ENCODE measurements around the gene GTPBP4.
A peak's percentile ranks its signal among the peaks of the same experiment; 100 is the strongest.

The GTPBP4 gene

DNA sequence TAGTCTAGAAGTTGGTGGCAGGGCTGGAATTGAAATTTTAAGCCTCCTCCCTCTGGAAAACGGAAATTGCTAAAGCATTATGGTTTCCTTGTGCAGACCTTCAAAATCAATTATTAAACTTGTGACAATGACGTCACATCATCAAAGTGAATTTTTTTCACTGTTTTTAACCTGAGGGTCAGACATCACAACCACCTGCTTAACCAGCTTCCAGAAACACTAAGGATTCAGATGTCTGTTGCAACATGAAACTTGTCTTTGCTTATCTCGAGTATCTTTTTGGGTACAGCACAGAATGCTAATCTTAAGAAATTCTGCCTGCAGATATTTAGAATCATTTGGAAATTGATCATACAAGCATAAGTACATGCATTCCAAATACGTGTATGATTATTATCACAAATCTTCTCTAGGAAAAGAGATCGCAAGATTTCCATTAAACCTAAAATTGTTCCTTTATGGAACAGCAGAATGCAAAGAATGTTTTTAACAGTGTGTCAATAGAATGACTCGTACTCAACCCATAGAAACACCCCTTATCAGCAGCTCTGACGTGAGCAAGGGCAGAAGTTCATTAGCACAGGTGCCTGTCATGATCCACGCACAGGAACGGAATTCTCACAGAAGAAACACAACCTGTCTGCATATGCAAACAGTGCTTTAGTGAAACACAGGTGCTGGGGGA lies 4.1 kb upstream of the GTPBP4 start:
- H3K9ac ChIP-seq (ENCODE audit: low read length), result no peak overlapping the region
- H3K27ac ChIP-seq (ENCODE audit: low read depth, low read length), result no peak overlapping the region
- no peaks in the 10 kb centered on the region for H3K9me3 ChIP-seq (ENCODE audit: low read length)
- H3K4me3 ChIP-seq (ENCODE audit: low read depth in 1 of 2, low read length in 2 of 2), result no peak overlapping the region
- no peaks in the 10 kb centered on the region for H3K36me3 ChIP-seq (ENCODE audit: insufficient read depth, low read length)
- H3K4me1 ChIP-seq (ENCODE audit: insufficient read depth, low read length), result peaks cover 12% of the 10 kb centered on the region
- H3K27me3 ChIP-seq (ENCODE audit: control insufficient read depth in 1 of 2, insufficient read depth in 2 of 2, low read length in 2 of 2), result no peaks in the 10 kb centered on the region

DNA sequence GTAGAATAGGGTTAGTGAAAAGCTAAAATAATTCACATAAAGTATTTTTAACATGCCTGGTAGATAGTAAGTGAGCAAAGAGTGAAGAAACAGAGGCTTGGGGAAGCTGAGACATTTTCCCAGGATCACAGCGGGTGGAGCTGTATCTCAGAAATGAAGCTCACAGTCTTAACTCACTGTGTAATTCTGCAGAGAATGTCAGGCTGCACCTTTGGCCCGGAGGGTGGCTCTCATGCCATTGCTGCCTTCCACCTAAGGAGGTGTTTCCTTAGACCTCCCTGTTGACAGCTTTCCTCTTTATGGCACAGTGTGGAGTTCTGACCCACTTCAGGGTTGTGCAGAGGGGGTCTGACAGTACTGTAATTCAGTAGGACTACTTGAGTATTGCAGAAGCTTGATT lies 2.9 kb upstream of the GTPBP4 start:
- no peaks in the 10 kb centered on the region for H3K36me3 ChIP-seq (ENCODE audit: insufficient read depth, low read length)
- H3K4me1 ChIP-seq (ENCODE audit: insufficient read depth, low read length), result peaks cover 20% of the 10 kb centered on the region
- H3K9ac ChIP-seq (ENCODE audit: low read length), result no peak overlapping the region
- no peak overlapping the region for H3K27ac ChIP-seq (ENCODE audit: low read depth, low read length)
- H3K27me3 ChIP-seq (ENCODE audit: control insufficient read depth in 1 of 2, insufficient read depth in 2 of 2, low read length in 2 of 2), result no peaks in the 10 kb centered on the region
- H3K4me3 ChIP-seq (ENCODE audit: low read depth in 1 of 2, low read length in 2 of 2), result no peak overlapping the region
- H3K9me3 ChIP-seq (ENCODE audit: low read length), result no peaks in the 10 kb centered on the region

DNA sequence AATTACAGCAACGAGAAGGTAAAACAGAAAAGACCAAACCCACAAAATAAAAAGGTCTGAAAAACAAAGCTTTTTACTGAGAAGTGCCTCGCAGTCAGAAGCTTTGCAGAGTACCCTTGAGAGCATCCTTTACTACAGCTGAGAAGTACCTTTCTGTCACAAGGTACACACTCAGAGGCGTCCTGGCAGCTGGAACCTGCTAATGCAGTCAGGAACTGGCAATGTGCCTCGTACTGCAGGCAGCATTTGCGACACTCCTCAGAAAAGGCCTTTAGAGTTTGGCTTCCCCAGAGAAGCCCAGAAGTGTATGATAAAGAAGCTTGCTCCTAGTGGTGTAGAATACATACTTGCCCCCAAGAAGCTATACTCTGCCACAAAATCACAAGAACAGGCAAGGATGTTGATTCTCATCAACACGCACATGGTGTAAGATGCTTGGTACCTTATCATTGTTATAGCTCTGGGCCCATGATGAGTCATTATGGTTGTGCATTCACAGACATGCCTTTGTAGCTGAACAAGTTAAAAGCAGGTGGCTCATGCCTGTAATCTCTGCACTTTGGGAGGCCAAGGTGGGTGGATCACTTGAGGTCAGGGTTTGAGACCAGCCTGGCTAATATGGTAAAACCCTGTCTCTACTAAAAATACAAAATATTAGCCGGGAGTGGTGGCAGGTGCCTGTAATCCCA lies 2.0 kb upstream of the GTPBP4 start:
- Histone ChIP-seq H3K27ac (ENCODE audit: low read depth, low read length) (no peak overlapping the region), H3K9me3 (ENCODE audit: low read length) (no peaks in the 10 kb centered on the region), H3K27me3 (ENCODE audit: control insufficient read depth in 1 of 2, insufficient read depth in 2 of 2, low read length in 2 of 2) (no peaks in the 10 kb centered on the region), H3K4me3 (ENCODE audit: low read depth in 1 of 2, low read length in 2 of 2) (no peak overlapping the region), H3K4me1 (ENCODE audit: insufficient read depth, low read length) (peaks cover 20% of the 10 kb centered on the region), H3K9ac (ENCODE audit: low read length) (no peak overlapping the region), H3K36me3 (ENCODE audit: insufficient read depth, low read length) (no peaks in the 10 kb centered on the region)

DNA sequence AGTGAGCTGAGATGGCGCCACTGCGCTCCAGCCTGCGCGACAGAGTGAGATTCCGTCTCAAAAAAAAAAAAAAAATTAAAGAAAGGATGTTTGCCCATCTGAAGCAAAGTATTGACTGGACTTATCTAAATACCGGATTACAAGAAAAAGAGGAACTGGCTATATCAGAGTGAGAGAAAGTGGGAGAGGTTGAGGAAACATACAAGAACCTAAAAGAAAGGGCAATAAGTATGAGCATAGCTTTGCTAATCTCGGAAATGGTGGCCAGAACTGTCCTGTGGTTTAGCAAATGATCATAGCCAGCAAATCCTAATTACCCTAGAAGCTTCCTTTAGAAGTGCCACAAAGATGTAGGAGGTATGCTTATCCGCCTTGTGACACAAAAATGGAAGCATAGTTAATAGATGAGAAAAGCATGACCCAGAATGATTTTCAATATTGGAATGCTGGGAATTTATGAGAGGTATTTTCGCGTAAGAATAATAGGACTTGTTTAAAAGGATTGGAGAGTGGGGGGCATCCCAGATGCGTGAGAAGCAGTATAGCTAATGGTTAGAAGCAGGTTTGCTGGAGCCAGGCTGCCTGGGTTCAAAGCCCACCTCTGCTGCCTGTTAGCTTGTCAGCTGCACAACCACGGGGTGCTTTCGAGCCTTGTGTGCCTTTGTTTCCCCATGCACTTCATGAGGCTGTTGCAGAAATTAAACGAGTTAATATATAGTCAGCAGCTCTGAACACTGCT lies 1.2 kb upstream of the GTPBP4 start:
- no peaks in the 10 kb centered on the region for H3K9me3 ChIP-seq (ENCODE audit: low read length)
- H3K36me3 ChIP-seq (ENCODE audit: insufficient read depth, low read length), result no peaks in the 10 kb centered on the region
- H3K9ac ChIP-seq (ENCODE audit: low read length), result peak overlapping the region; percentile 92
- H3K4me3 ChIP-seq (ENCODE audit: low read depth in 1 of 2, low read length in 2 of 2), result peak overlapping the region; percentile 95
- H3K4me1 ChIP-seq (ENCODE audit: insufficient read depth, low read length), result peaks cover 20% of the 10 kb centered on the region
- no peaks in the 10 kb centered on the region for H3K27me3 ChIP-seq (ENCODE audit: control insufficient read depth in 1 of 2, insufficient read depth in 2 of 2, low read length in 2 of 2)
- peak overlapping the region; percentile 88 for H3K27ac ChIP-seq (ENCODE audit: low read depth, low read length)

DNA sequence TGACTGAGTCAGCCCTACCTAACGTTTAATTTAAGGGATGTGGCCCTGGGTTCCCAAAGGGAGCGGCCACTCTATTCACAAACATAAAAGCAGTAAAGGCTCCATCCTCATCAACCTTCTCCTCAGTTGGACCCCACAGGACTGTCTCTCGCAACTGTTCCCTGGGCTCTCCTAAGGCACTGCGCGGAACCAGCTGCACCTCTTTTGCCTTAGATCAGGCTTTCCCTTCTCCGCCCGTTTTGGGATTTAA lies 689 bp upstream of the GTPBP4 start:
- Histone ChIP-seq H3K27me3 (ENCODE audit: control insufficient read depth in 1 of 2, insufficient read depth in 2 of 2, low read length in 2 of 2) (no peaks in the 10 kb centered on the region), H3K27ac (ENCODE audit: low read depth, low read length) (peak overlapping the region; percentile 88), H3K4me3 (ENCODE audit: low read depth in 1 of 2, low read length in 2 of 2) (peak overlapping the region; percentile 95), H3K9ac (ENCODE audit: low read length) (peak overlapping the region; percentile 92), H3K4me1 (ENCODE audit: insufficient read depth, low read length) (peaks cover 20% of the 10 kb centered on the region), H3K9me3 (ENCODE audit: low read length) (no peaks in the 10 kb centered on the region), H3K36me3 (ENCODE audit: insufficient read depth, low read length) (no peaks in the 10 kb centered on the region)

DNA sequence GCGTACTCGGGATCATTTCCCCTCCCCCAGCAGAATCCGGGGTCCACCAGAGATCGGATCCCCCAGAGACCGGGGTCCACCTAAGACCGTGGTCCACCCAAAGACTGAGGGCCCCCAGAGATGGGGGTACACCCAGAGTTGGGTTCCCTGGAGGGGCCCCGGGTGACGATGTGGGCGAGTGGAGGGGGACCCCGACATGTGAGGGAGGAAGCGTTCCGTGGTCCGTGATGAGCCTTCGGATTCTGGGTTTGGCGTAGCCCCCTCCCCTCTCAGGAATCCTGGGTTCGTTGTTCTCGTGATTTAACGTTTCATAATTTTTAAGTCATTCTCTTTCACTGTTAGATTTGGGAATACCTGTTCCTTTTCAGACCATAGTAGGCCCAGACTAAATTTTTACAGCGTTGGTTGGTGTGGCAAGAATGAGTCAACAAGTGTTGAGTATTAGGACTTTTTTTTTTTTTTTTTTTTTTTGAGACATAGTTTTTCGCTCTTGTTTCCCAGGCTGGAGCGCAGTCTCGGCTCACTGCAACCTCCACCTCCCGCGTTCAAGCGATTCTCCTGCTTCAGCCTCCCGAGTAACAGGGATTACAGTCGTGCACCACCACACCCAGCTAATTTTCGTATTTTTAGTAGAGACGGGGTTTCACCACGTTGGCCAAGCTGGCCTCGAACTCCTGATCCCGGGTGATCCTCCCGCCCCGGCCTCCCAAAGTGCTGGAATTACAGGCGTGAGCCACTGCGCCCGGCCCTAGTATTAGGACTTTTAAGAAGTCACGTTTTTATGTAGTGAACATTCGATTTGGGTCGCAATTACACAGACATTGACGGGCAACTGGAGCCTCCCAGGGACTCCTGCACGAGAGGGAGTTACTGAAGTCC lies 672 bp downstream of the GTPBP4 start:
- Histone ChIP-seq H3K9ac (ENCODE audit: low read length) (peak overlapping the region; percentile 92), H3K36me3 (ENCODE audit: insufficient read depth, low read length) (peaks cover 8% of the 10 kb centered on the region), H3K4me3 (ENCODE audit: low read depth in 1 of 2, low read length in 2 of 2) (peak overlapping the region; percentile 95), H3K27me3 (ENCODE audit: control insufficient read depth in 1 of 2, insufficient read depth in 2 of 2, low read length in 2 of 2) (no peaks in the 10 kb centered on the region), H3K4me1 (ENCODE audit: insufficient read depth, low read length) (peaks cover 20% of the 10 kb centered on the region), H3K9me3 (ENCODE audit: low read length) (no peaks in the 10 kb centered on the region), H3K27ac (ENCODE audit: low read depth, low read length) (peak overlapping the region; percentile 88)

DNA sequence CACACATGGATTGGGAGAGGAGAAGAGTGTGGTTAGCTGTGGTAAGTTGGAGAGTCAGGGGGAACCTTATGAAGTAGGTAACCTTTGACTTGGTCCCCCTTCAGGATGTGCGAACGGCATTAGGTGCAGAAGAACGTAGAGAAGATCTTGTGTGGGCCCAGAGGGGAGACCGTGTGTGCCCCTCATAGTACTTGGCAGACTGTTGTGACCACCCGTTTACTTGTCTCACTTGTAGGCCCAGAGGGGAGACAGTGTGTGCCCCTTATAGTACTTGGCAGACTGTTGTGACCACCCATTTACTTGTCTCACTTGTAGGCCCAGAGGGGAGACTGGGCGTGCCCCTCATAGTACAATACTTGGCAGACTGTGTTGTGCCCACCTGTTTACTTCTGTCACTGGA lies 2.6 kb downstream of the GTPBP4 start:
- Histone ChIP-seq H3K27ac (ENCODE audit: low read depth, low read length) (no peak overlapping the region), H3K27me3 (ENCODE audit: control insufficient read depth in 1 of 2, insufficient read depth in 2 of 2, low read length in 2 of 2) (no peaks in the 10 kb centered on the region), H3K9me3 (ENCODE audit: low read length) (no peaks in the 10 kb centered on the region), H3K9ac (ENCODE audit: low read length) (no peak overlapping the region), H3K4me3 (ENCODE audit: low read depth in 1 of 2, low read length in 2 of 2) (no peak overlapping the region), H3K36me3 (ENCODE audit: insufficient read depth, low read length) (peaks cover 22% of the 10 kb centered on the region), H3K4me1 (ENCODE audit: insufficient read depth, low read length) (peaks cover 20% of the 10 kb centered on the region)

DNA sequence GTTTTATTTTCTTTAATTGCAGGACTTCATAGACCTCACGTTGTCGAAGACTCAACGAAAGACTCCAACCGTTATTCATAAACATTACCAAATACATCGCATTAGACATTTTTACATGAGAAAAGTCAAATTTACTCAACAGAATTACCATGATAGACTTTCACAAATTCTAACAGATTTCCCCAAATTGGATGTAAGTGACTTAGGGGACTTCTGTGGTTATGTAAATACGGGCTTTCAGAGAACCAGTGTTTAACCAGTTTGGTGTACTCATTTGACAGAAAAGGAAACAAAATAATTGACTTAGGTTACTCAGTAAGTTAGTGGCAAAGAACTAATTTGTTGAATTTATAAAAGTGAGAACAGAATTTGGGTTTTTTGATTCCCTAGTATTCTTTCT lies 4.2 kb downstream of the GTPBP4 start:
- Histone ChIP-seq H3K36me3 (ENCODE audit: insufficient read depth, low read length) (peaks cover 38% of the 10 kb centered on the region), H3K9ac (ENCODE audit: low read length) (no peak overlapping the region), H3K27me3 (ENCODE audit: control insufficient read depth in 1 of 2, insufficient read depth in 2 of 2, low read length in 2 of 2) (no peaks in the 10 kb centered on the region), H3K4me1 (ENCODE audit: insufficient read depth, low read length) (peaks cover 12% of the 10 kb centered on the region), H3K4me3 (ENCODE audit: low read depth in 1 of 2, low read length in 2 of 2) (no peak overlapping the region), H3K9me3 (ENCODE audit: low read length) (no peaks in the 10 kb centered on the region), H3K27ac (ENCODE audit: low read depth, low read length) (no peak overlapping the region)

DNA sequence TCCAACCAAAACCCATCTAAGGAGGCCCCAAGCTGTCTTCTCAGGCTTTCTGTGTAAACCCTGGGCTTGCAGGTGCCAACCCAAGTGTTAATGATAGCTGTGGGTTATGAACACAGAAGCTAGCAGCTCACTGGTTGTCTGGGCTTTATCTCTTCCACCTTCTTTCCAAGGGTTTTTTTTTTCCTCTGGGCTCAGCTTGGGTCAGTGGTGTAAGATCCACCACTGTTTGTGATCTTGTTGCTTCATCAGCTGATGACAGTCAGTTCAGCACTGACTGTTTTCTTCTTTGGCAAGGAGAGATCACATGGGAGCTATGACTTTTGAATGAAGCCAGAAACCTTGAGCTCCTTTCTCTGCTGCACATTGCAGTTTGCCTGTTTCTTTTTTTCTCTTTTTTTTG lies 4.6 kb downstream of the GTPBP4 start:
- no peaks in the 10 kb centered on the region for H3K27me3 ChIP-seq (ENCODE audit: control insufficient read depth in 1 of 2, insufficient read depth in 2 of 2, low read length in 2 of 2)
- peaks cover 11% of the 10 kb centered on the region for H3K4me1 ChIP-seq (ENCODE audit: insufficient read depth, low read length)
- no peak overlapping the region for H3K27ac ChIP-seq (ENCODE audit: low read depth, low read length)
- no peak overlapping the region for H3K4me3 ChIP-seq (ENCODE audit: low read depth in 1 of 2, low read length in 2 of 2)
- H3K36me3 ChIP-seq (ENCODE audit: insufficient read depth, low read length), result peaks cover 42% of the 10 kb centered on the region
- H3K9ac ChIP-seq (ENCODE audit: low read length), result no peak overlapping the region
- no peaks in the 10 kb centered on the region for H3K9me3 ChIP-seq (ENCODE audit: low read length)

DNA sequence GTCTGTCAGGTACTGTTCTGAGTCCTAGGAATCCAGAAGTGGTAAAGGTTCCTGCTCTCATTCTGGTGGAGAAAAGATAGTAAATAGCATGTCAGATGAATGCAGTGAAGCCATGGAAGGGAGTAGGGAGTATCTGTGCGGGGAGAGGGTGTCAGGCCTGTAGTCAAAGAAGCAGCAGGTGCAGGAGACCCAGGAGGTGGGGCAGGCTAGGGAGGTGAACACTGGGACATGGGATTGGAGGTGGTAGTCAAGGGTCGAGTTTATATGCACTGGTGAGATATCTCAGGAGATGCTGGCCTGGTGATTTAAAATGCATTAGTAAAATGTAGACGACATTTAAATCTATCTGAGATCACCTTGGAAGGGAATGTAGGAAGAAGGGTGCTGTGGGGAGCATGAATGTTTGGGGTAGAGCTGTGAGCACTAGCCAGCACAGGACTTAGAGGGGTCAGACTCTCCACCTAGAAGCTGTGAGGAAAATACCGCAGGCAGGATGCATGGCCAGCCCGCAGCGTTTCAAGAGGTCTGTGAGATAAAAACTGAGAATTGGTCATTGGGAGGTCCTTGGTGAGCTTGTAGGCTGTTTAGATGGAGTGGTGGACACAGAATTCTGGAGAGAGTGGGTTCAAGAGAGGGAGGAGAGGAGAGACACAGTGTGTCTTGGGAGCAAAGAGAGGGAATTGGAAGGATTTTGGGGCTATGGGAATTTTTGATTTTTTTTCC lies 6.8 kb downstream of the GTPBP4 start:
- Histone ChIP-seq H3K4me1 (ENCODE audit: insufficient read depth, low read length) (no peaks in the 10 kb centered on the region), H3K27me3 (ENCODE audit: control insufficient read depth in 1 of 2, insufficient read depth in 2 of 2, low read length in 2 of 2) (no peaks in the 10 kb centered on the region), H3K9ac (ENCODE audit: low read length) (no peak overlapping the region), H3K4me3 (ENCODE audit: low read depth in 1 of 2, low read length in 2 of 2) (no peak overlapping the region), H3K9me3 (ENCODE audit: low read length) (no peaks in the 10 kb centered on the region), H3K27ac (ENCODE audit: low read depth, low read length) (no peak overlapping the region), H3K36me3 (ENCODE audit: insufficient read depth, low read length) (peaks cover 53% of the 10 kb centered on the region)

DNA sequence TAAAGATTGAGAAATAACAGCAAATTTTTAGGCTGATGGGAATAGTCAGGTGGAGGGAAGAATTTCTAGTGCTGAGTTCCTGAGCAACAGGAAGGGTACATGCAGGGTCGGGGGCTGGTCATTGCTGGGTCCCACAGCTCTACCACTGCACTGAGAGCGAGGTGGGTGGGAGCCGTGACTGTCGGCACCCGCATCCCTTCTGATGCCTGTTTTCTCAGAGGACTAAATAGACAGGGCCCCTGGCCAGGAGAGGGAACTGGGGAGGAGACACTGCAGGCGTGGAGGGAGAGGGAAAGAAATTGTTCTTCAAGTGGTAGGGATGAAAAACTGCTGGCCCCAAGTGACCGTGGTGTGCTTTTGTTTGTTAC lies 7.3 kb downstream of the GTPBP4 start:
- no peaks in the 10 kb centered on the region for H3K4me1 ChIP-seq (ENCODE audit: insufficient read depth, low read length)
- H3K27me3 ChIP-seq (ENCODE audit: control insufficient read depth in 1 of 2, insufficient read depth in 2 of 2, low read length in 2 of 2), result no peaks in the 10 kb centered on the region
- H3K9me3 ChIP-seq (ENCODE audit: low read length), result no peaks in the 10 kb centered on the region
- H3K9ac ChIP-seq (ENCODE audit: low read length), result no peak overlapping the region
- H3K4me3 ChIP-seq (ENCODE audit: low read depth in 1 of 2, low read length in 2 of 2), result no peak overlapping the region
- H3K27ac ChIP-seq (ENCODE audit: low read depth, low read length), result no peak overlapping the region
- peaks cover 55% of the 10 kb centered on the region for H3K36me3 ChIP-seq (ENCODE audit: insufficient read depth, low read length)
